Activated CD4-positive, CD25-positive, alpha-beta regulatory T cell (primary cell): ENCODE results near the gene NGEF.

ENCODE experiments used
- DNase-seq, 4 experiments: peaks; one replicate each; lab custom pipeline; 2025; lab: John Stamatoyannopoulos, UW

Gene NGEF

GRCh38 chr2:232970051-232970450, 43.0 kb downstream of the NGEF start:
- DNase-seq, result no peak

- no peak for DNase-seq
Observed at GRCh38 chr2:232967474-232967873, 45.6 kb downstream of the NGEF start.

- DNase-seq, result no peak
Observed at GRCh38 chr2:232966122-232966521, 46.9 kb downstream of the NGEF start.

- no peak for DNase-seq
Observed at GRCh38 chr2:232963913-232964312, 49.1 kb downstream of the NGEF start.

- DNase-seq, result no peak
Observed at GRCh38 chr2:232960862-232961261, 52.2 kb downstream of the NGEF start.

- no peak for DNase-seq
Observed at GRCh38 chr2:232959139-232959538, 53.9 kb downstream of the NGEF start.

- no peak for DNase-seq
Observed at GRCh38 chr2:232957657-232958090, 55.4 kb downstream of the NGEF start.

GRCh38 chr2:232955856-232956255, 57.2 kb downstream of the NGEF start:
- DNase-seq, result no peak

GRCh38 chr2:232954691-232955090, 58.4 kb downstream of the NGEF start:
- no peak for DNase-seq

- DNase-seq, result no peak
Observed at GRCh38 chr2:232951891-232952290, 61.2 kb downstream of the NGEF start.

- DNase-seq, result no peak
Observed at GRCh38 chr2:232951181-232951580, 61.9 kb downstream of the NGEF start.

GRCh38 chr2:232950751-232951150, 62.3 kb downstream of the NGEF start:
- DNase-seq, result no peak

- no peak for DNase-seq
Observed at GRCh38 chr2:232949016-232949415, 64.0 kb downstream of the NGEF start.

GRCh38 chr2:232942831-232943230, 70.2 kb downstream of the NGEF start:
- DNase-seq, result no peak

- DNase-seq, result no peak
Observed at GRCh38 chr2:232941912-232942594, 71.0 kb downstream of the NGEF start.

- DNase-seq, result no peak
Observed at GRCh38 chr2:232941400-232941799, 71.7 kb downstream of the NGEF start.

GRCh38 chr2:232940724-232941123, 72.3 kb downstream of the NGEF start:
- no peak for DNase-seq

GRCh38 chr2:232937278-232937906, 75.7 kb downstream of the NGEF start:
- DNase-seq, result no peak

- DNase-seq, result no peak
Observed at GRCh38 chr2:232931636-232932035, 81.4 kb downstream of the NGEF start.

GRCh38 chr2:232930059-232930400, 83.0 kb downstream of the NGEF start:
- no peak for DNase-seq

- no peak for DNase-seq
Observed at GRCh38 chr2:232929303-232930058, 83.6 kb downstream of the NGEF start.

GRCh38 chr2:232928551-232929302, 84.3 kb downstream of the NGEF start:
- no peak for DNase-seq
